Left hindlimb (tissue), 1 donor: ENCODE data around the gene CTPS2.
"Not testable (repeated sequence)": the region's sequence is repeated elsewhere in the genome, so short reads cannot be mapped to it uniquely, and the experiment has no call there.

Experiments
- DNase-seq: peaks from one replicate; pipeline ENCODE4 v3.0.0-alpha.2; 2018

CTPS2 gene

GRCh38 chrX:16712548-16713155 is at the start of gene CTPS2:
Gene CTPS2 (minus strand): TSS chrX:16712669. CDS start chrX:16702902, 9,767 bp downstream.
- DNase-seq = peak; percentile 68

GRCh38 chrX:16761500-16761899 is 49.0 kb upstream of the CTPS2 start:
- not testable (repeated sequence) for DNase-seq

- DNase-seq = no peak
These were observed 44.3 kb upstream of the CTPS2 start for GRCh38 chrX:16756724-16757123.

GRCh38 chrX:16754019-16754418 is 41.5 kb upstream of the CTPS2 start:
- no peak for DNase-seq

- no peak for DNase-seq
These were observed 37.7 kb upstream of the CTPS2 start for GRCh38 chrX:16750136-16750535.

- DNase-seq = no peak
These were observed 36.0 kb upstream of the CTPS2 start for GRCh38 chrX:16748425-16748824.

- no peak for DNase-seq
These were observed 33.2 kb upstream of the CTPS2 start for GRCh38 chrX:16745659-16746058.

- no peak for DNase-seq
These were observed 32.6 kb upstream of the CTPS2 start for GRCh38 chrX:16745102-16745501.

- no peak for DNase-seq
These were observed 31.3 kb upstream of the CTPS2 start for GRCh38 chrX:16743604-16744325.

GRCh38 chrX:16739574-16739973 is 27.1 kb upstream of the CTPS2 start:
- DNase-seq = no peak

GRCh38 chrX:16737024-16737423 is 24.6 kb upstream of the CTPS2 start:
- no peak for DNase-seq

- no peak for DNase-seq
These were observed 20.5 kb upstream of the CTPS2 start for GRCh38 chrX:16733013-16733412.

GRCh38 chrX:16730450-16730849 is 18.0 kb upstream of the CTPS2 start:
- no peak for DNase-seq

- no peak for DNase-seq
These were observed 15.2 kb upstream of the CTPS2 start for GRCh38 chrX:16727637-16728036.

GRCh38 chrX:16726347-16726988 is 14.0 kb upstream of the CTPS2 start:
- DNase-seq = not testable (repeated sequence)

GRCh38 chrX:16725072-16725471 is 12.6 kb upstream of the CTPS2 start:
- no peak for DNase-seq

GRCh38 chrX:16722481-16722880 is 10.0 kb upstream of the CTPS2 start:
- no peak for DNase-seq

- DNase-seq = peak; percentile 95
These were observed 7.0 kb upstream of the CTPS2 start, which contains the start of gene SYAP1 for GRCh38 chrX:16719334-16720084. Gene SYAP1 (plus strand): TSS chrX:16719612. CDS start chrX:16719725, 113 bp downstream.

- DNase-seq = no peak
These were observed 6.4 kb upstream of the CTPS2 start for GRCh38 chrX:16718824-16719333.

- DNase-seq = not testable (repeated sequence)
These were observed 4.0 kb upstream of the CTPS2 start for GRCh38 chrX:16716451-16716850.

GRCh38 chrX:16715638-16716037 is 3.2 kb upstream of the CTPS2 start:
- DNase-seq = not testable (repeated sequence)

- no peak for DNase-seq
These were observed 2.0 kb upstream of the CTPS2 start for GRCh38 chrX:16714504-16714903.
